Measurements from ENCODE around the gene DIPK1C.
"Not testable (repeated sequence)": the region's sequence is repeated elsewhere in the genome, so short reads cannot be mapped to it uniquely, and the experiment has no call there.

DIPK1C gene

GRCh38 chr18:74457043-74457724 is at the start of gene DIPK1C:
DIPK1C (minus strand) TSS chr18:74457308; CDS start chr18:74457259, 49 bp downstream.
- DNase-seq (ENCODE audit: extremely low spot score, insufficient read length, low read depth) = no peak
- no peak for FAIRE-seq

- FAIRE-seq = no peak
- DNase-seq (ENCODE audit: extremely low spot score, insufficient read length, low read depth) = no peak
Measured at GRCh38 chr18:74506448-74507084, 49.5 kb upstream of the DIPK1C start.

- no peak for FAIRE-seq
- DNase-seq (ENCODE audit: extremely low spot score, insufficient read length, low read depth) = no peak
Measured at GRCh38 chr18:74505776-74506175, 48.7 kb upstream of the DIPK1C start.

GRCh38 chr18:74503137-74503536 is 46.0 kb upstream of the DIPK1C start:
- DNase-seq (ENCODE audit: extremely low spot score, insufficient read length, low read depth) (no peak), FAIRE-seq (no peak)

- no peak for DNase-seq (ENCODE audit: extremely low spot score, insufficient read length, low read depth)
- no peak for FAIRE-seq
Measured at GRCh38 chr18:74501386-74501785, 44.3 kb upstream of the DIPK1C start.

- FAIRE-seq = peak; percentile 71
- DNase-seq (ENCODE audit: extremely low spot score, insufficient read length, low read depth) = not testable (repeated sequence)
Measured at GRCh38 chr18:74500774-74501173, 43.7 kb upstream of the DIPK1C start.

GRCh38 chr18:74500372-74500771 is 43.3 kb upstream of the DIPK1C start:
- DNase-seq (ENCODE audit: extremely low spot score, insufficient read length, low read depth) (no peak), FAIRE-seq (no peak)

- peak; percentile 95 for FAIRE-seq
- DNase-seq (ENCODE audit: extremely low spot score, insufficient read length, low read depth) = peak; percentile 60
Measured at GRCh38 chr18:74499633-74500032, 42.5 kb upstream of the DIPK1C start.

- FAIRE-seq (no peak), DNase-seq (ENCODE audit: extremely low spot score, insufficient read length, low read depth) (peak; percentile 35)
Measured at GRCh38 chr18:74498712-74499627, 41.9 kb upstream of the DIPK1C start.

- FAIRE-seq (peak; percentile 49), DNase-seq (ENCODE audit: extremely low spot score, insufficient read length, low read depth) (no peak)
Measured at GRCh38 chr18:74497778-74498177, 40.7 kb upstream of the DIPK1C start.

GRCh38 chr18:74497324-74497676 is 40.2 kb upstream of the DIPK1C start:
- no peak for FAIRE-seq
- DNase-seq (ENCODE audit: extremely low spot score, insufficient read length, low read depth) = no peak

- FAIRE-seq (no peak), DNase-seq (ENCODE audit: extremely low spot score, insufficient read length, low read depth) (no peak)
Measured at GRCh38 chr18:74496508-74497323, 39.6 kb upstream of the DIPK1C start.

GRCh38 chr18:74495581-74496507 is 38.7 kb upstream of the DIPK1C start, which contains the start of gene CNDP2:
CNDP2 (plus strand) TSS chr18:74496363; CDS start chr18:74499974, 3,611 bp downstream.
- peak; percentile 99 for FAIRE-seq

GRCh38 chr18:74494514-74494913 is 37.4 kb upstream of the DIPK1C start:
- FAIRE-seq (no peak), DNase-seq (ENCODE audit: extremely low spot score, insufficient read length, low read depth) (no peak)

More at GRCh38 chr18:74495581-74496507, 38.7 kb upstream of the DIPK1C start, which contains the start of gene CNDP2:
- peak; percentile 92 for DNase-seq (ENCODE audit: extremely low spot score, insufficient read length, low read depth)

- FAIRE-seq (peak; percentile 59), DNase-seq (ENCODE audit: extremely low spot score, insufficient read length, low read depth) (no peak)
Measured at GRCh38 chr18:74493689-74494088, 36.6 kb upstream of the DIPK1C start.

GRCh38 chr18:74492259-74492658 is 35.2 kb upstream of the DIPK1C start:
- no peak for FAIRE-seq
- no peak for DNase-seq (ENCODE audit: extremely low spot score, insufficient read length, low read depth)

- DNase-seq (ENCODE audit: extremely low spot score, insufficient read length, low read depth) (no peak), FAIRE-seq (no peak)
Measured at GRCh38 chr18:74489676-74490075, 32.6 kb upstream of the DIPK1C start.

- FAIRE-seq (no peak), DNase-seq (ENCODE audit: extremely low spot score, insufficient read length, low read depth) (no peak)
Measured at GRCh38 chr18:74488864-74489263, 31.8 kb upstream of the DIPK1C start.

GRCh38 chr18:74488354-74488753 is 31.2 kb upstream of the DIPK1C start:
- DNase-seq (ENCODE audit: extremely low spot score, insufficient read length, low read depth) (no peak), FAIRE-seq (no peak)
